AG09319 (cell line): ENCODE results near the gene ACIN1.

Experiments used
- DNase-seq: peaks from one replicate; pipeline ENCODE4 v3.0.0-alpha.2; 2010; ENCODE audit warnings: low read depth; ENCODE audit errors: extremely low read depth
- TF ChIP-seq, protein P1 (sequence below): IDR thresholded peaks from 2 replicates; pipeline ENCODE4 v1.5.1; 2011; ENCODE audit warnings: low read depth, mild to moderate bottlenecking, inconsistent platforms, low read length, moderate library complexity

ACIN1 gene

DNA sequence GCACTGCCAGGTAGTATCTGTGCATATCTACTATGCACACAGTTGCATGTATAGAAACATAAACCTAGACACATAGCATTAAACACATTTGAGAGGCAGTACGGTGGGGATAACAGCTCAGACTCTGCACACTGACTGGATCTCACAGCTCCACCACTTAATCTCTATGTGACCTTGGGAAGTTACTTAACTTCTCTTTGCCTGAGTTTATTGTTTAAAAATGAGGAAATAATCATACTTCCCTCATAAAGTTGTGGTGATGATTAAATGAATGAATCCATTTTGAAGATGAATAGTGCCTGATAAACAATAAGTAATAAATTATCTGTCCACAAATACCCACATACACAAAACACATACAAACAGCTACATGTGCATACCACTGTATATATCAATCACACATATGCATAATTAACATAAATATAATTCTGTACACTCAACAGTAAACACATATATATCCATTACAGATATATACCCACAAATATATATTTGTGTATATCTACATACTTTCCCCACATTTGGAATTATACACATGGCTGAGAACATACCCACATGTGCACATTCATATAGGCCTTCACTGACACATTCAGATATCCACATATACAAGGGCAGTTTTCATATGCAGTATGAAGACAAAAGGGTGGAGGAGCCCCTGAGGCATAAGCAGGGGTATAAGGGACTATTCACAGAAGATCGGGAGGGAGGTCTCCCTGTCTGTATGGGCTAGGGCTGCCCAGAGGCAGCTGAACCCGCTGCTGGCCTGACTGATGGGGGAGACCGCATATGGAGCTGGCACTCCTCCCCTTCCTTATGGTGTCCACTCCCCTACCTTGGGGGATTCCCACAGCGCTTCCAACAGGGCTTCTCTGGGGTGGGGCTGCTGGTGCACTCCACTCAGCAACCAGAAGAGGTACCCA, 43.5 kb downstream of the ACIN1 start:
- no peak for DNase-seq
- TF ChIP-seq, protein P1, sequence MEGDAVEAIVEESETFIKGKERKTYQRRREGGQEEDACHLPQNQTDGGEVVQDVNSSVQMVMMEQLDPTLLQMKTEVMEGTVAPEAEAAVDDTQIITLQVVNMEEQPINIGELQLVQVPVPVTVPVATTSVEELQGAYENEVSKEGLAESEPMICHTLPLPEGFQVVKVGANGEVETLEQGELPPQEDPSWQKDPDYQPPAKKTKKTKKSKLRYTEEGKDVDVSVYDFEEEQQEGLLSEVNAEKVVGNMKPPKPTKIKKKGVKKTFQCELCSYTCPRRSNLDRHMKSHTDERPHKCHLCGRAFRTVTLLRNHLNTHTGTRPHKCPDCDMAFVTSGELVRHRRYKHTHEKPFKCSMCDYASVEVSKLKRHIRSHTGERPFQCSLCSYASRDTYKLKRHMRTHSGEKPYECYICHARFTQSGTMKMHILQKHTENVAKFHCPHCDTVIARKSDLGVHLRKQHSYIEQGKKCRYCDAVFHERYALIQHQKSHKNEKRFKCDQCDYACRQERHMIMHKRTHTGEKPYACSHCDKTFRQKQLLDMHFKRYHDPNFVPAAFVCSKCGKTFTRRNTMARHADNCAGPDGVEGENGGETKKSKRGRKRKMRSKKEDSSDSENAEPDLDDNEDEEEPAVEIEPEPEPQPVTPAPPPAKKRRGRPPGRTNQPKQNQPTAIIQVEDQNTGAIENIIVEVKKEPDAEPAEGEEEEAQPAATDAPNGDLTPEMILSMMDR = no peak

DNA sequence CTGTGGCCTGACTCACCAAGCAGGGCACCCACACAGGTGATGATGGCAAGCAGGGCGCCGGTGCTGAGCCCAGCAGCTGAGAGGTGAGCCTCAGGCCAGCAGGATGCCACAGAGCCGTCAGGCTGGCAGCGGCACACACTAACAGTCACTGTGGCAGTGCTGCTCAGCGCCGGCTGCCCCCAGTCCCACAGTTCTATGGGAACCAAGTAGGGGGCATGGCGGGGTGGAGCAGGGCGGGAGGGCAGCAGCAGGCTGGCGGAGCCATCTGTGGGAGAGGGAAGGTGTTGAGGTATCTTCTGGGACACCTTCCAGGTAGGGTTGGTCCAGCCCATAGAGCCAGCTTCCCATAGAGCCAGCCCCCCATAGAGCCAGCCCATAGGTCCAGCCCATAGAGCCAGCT, 45.9 kb downstream of the ACIN1 start:
- TF ChIP-seq, protein P1 = no peak
- DNase-seq = no peak

DNA sequence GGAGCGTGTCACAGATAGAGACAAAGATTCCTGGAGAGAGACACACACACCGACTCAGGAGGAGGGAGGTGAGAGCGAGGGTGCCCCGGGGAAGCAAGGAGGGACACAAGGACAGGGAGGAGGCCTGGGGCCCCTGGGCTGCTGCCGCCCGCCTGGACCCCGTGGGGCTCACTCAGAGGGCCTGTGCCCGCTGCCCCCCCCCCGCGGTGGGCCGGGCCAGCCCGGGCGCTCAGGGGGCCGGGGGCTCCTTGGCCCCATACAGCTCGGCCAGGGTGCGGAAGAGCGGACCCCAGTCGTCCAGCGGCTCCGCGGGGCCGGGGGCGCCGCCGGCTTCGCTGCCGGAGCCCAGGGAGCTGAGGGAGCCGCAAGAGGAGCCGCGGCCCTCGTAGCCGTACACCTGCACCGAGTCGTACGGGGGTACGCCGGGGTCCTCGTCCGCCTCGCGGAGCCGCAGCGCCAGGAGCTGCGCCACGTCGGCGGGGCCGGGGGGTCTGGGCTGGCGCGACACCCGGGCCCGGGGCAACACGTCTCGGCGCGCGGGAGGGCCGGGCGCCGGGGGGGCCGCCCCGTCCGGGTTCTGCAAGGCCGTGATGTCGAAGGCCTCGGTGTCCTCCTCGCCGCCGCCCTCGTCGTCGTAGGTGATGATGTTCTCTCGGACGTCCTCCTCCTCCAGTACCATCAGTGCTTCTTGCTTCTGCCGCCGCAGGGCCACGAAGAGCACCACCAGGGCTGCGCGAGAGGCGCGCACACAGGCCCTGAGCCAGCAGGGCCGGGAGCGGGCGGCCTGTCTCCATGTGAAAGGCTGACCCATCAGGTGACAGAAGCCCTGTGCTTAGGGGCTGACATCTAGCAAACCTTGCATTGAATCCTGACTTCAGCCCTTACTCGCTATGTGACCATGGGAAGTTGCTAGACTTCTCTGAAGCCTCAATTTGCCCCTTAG, 46.9 kb downstream of the ACIN1 start:
- DNase-seq = no peak
- TF ChIP-seq, protein P1 = no peak

DNA sequence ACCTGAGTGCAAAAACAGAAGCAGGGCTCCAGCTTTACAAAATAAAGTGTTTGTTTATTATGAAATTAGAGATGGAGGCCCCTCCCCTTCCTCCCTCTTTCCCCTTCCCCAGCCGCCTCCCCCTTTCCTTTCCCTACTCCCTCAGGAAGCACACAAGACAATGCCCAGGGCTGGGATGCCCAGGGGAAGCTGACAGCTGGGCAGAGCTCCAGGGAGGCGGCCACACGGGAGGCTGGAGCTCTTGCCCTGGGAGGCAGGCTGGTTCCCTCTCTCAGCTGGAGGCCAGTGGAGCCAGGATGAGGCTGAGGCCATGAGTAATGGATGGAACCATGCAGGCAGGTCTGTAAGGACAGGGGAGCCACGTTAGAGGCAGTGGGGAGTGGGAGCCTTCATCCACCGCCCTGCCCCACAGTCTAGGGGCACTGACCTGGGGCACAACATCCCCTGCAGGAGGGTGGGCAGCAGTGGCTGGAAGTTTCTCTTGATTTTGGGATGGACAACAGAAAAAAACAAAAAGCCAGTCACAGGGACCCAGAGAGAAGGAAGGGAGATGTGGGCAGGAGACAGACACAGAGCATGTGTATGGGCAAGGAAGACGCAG, 47.8 kb downstream of the ACIN1 start:
- no peak for DNase-seq
- TF ChIP-seq, protein P1 = no peak

DNA sequence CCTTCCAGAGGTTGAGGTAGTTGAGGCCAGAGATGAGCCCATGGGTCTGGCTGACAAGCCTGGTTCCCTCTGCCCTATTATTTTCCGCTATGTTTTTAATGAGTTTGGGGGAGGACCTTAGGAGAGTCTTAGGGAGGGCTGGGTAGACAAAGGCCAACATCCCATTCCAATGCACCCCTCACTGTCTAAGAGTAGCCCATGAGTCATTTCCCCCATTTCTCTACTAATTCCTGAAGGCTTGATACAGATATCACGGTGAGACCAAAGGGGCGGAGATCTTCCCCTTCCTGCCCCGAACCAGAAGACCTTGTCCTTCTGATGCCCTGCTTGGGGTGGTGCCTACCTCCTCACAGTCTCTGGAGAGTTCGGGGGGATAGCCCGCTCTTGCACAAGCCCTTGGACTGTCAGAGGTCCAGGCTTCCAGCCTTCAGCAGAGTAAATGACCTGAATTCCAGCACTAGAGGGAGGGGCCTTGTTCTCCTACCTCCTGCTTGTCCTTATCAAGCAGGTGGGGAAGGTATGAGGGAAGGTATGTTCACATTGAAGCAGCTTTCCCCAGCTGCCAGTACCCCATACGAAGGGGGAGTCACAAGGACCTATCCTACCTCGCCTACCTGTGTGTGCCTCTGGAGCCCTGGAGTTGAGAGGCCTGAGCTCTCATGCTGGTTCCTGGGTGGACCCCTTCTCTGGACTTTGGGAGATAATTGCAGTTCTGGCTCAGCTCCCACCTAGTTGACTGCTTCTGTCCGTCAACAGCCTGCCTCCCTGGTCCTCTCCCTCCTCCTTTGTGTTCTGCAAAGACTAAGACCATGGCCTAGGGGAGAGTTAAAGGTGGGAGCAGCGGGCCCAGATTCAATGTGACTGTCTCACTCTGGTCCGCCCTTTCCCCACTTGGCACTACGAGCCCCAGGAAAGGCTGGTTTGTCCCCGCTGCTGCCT, 49.2 kb downstream of the ACIN1 start:
- TF ChIP-seq, protein P1 = no peak

DNA sequence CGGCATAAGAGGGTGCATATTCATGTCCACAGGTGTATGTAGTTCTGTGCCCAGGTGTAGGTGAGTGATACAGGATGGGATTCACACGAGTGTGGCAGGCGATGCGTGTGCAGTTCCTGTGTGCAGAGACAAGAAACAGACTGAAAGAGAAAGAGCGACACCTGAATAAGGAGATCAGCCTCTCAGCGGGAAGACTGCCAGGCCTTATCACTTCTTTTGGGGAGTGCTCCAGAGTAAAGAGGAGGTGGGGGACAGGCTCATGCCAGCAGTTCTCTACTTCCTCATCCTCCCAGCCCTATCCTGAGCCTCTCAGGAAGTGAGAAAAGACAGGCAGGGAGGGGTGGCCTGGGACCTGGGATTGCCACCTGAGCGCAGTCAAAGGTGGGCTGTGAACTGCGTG, 50.1 kb downstream of the ACIN1 start:
- TF ChIP-seq, protein P1 = no peak
- no peak for DNase-seq

More for the DNA sequence above, 49.2 kb downstream of the ACIN1 start:
- DNase-seq = no peak
